HG03442 (cell line): ENCODE data around the gene BTRC.

Experiments used
- ATAC-seq: cut with Tn5 transposase; IDR thresholded peaks from one replicate; pipeline ENCODE4 v1.9.1; 2021; ENCODE audit warnings: mild to moderate bottlenecking, moderate library complexity; ENCODE audit not compliant: unreplicated experiment

The BTRC gene

DNA sequence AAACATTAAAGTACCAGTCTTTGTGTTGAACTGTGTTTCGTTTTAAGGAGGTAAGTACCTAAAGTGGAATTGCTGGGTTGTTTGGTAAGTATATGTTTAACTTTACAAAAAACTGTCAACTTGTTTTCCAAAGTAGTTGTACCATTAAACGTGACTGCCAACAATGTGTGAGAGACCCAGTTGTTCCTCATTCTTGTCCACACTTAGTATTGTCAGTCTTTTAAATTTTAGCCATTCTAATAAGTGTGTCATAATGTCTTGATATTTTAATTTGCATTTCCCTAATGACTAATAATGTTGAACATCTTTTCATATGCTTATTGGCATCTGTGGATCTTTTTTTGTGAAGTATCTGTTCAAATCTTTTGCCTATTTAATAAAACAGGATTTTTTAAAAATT, 159.8 kb downstream of the BTRC start:
- no peak for ATAC-seq

DNA sequence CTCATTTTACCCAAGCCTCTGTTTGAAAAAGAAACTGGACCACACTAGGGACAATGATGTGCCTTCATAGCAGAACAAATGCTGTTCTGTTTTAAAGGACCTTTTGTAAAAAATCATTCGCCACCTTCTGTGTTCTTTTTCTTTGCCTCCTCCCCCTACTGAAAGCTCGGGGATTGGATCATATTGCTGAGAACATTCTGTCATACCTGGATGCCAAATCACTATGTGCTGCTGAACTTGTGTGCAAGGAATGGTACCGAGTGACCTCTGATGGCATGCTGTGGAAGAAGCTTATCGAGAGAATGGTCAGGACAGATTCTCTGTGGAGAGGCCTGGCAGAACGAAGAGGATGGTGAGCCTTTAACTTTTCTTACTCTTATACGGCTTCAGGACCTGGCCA, 171.9 kb downstream of the BTRC start:
- ATAC-seq = no peak

- no peak for ATAC-seq
Observed at GRCh38 chr10:101529207-101529606, 175.2 kb downstream of the BTRC start.

- no peak for ATAC-seq
Observed at GRCh38 chr10:101529725-101530553, 176.0 kb downstream of the BTRC start.

DNA sequence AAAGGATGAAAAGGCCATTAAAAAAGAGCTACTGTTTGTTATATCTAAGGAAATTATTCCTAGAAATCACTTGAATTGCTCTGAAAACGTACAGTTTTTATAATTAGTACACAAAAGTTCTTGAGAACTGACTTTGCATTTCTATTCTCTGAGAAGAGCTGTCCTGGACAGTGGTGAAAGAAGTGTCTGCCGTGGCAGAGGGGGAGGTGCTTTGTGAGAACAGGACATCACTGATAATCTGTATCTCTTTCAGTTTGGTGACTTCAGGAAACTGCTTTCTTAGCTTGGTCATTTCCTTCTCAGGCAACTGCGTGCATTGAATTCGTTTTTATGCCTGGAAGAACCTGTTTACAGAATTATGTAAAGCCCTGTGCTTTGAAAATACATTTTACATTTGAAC, 182.0 kb downstream of the BTRC start:
- ATAC-seq = no peak

DNA sequence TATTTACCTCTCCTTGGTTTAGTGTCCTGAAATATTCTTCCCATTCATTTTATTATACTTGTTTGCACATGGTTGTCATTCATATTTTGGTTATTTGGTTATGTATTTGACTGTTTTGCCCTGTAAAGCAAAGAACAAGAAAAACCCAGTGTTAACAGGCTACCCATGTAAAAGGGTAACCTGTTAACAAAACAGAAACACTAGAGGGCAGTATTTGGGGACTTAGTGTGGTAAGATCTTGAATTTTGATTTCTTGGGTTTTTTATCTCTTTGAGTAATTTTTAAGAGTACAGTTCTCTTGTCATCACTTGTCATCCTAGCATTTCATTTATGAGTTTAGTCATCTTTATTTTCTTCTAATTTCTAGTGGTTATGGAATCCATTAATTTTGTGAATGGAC, 182.8 kb downstream of the BTRC start:
- no peak for ATAC-seq

DNA sequence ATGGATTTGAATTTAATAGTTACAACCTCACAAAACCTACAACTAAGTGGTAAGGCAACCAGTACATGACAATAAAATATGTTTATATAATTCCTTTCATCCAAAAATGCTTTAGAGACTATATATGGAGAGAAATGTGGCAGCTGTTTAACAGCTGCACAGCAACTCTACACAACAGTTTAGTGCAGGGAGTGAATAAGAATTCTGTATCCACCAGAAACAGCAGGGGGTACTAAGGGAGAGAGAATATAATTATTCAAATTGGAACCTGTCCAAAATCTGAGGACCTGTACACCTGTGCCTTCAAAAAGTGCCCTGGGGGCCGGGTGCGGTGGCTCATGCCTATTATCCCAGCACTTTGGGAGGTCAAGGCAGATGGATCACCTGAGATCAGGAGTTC, 184.5 kb downstream of the BTRC start:
- no peak for ATAC-seq

DNA sequence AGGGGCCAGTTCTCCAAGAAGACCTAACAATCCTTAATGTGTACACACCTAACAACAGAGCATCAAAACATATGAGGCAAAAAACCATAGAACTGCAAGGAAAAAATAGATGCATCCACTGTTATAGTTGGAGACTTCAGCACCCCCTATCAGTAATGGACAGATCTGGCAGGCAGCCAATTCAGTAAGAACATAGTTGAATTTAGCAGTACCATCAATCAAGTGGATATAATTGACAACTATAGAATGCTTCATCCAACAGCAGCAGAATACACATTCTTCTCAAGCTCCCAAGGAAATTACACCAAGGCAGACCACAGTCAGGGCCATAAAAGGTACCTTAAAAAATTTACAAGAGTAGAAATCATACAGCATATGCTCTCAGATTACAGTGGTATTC, 191.9 kb downstream of the BTRC start:
- ATAC-seq = no peak

DNA sequence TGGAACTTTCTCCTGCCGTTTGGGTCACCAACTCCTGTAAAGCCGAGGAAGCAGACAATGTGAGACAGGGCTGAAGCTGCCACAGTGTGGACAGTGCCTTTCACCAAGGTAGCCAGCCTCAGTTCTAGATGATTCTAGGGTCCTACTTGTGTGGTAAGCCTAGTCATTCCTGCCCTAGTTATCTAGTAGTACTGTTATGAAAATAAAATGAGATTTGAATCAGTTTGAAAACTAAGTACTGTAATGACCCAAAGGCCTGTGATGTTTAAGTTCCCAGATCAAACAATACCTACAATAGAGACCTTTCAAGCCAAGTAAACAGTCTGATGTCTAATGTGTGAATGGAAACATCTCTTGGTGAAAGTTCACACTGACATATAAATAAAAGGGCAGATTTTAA, 197.0 kb downstream of the BTRC start:
- ATAC-seq = no peak

GRCh38 chr10:101552442-101552841, 198.5 kb downstream of the BTRC start:
- no peak for ATAC-seq

GRCh38 chr10:101557541-101557940, 203.6 kb downstream of the BTRC start:
- no peak for ATAC-seq

GRCh38 chr10:101558204-101558603, 204.2 kb downstream of the BTRC start:
- ATAC-seq = peak; percentile 39

DNA sequence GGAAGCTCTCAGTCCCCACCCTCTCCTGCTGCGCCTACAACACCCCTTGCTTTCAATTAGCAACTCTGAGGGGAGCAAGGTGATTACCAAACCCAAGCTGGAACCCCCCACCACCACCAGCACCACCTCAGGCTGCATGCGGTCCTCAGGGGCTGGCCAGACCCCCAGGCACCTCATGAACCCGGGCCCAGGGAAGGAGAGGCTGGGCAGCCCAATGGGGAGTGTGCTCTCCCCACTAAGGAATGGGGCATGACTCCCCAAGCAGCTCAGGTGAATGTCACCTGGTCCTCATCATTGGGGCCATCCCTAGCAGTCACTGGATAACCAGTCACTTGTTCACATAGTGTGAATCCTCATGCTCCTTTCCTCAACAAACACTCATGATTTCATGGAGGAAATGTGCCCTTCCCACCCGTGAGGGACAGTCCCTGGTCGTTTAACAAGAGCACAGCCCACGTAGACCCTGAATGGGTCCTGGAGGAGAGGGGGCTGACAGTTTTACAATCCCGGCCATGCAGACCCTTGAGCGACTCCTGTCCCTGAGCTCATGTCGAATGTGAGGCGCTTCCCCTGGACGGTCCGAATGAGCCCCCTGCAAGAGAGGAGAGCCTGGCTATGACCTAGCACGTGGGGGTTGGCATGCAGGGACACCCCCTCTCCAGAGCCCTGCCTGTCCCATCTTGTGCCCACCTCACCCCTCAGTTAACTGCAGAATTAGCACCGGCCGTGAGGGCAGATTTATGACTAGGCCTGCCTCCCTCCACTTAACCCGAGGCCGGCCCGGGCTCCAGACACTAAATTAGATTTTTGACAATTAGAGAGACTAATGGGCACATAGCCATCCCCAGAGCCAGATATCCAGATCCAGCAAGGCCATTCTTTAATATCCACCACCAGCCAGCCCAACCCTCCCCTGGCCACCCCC, 205.0 kb downstream of the BTRC start:
- no peak for ATAC-seq

DNA sequence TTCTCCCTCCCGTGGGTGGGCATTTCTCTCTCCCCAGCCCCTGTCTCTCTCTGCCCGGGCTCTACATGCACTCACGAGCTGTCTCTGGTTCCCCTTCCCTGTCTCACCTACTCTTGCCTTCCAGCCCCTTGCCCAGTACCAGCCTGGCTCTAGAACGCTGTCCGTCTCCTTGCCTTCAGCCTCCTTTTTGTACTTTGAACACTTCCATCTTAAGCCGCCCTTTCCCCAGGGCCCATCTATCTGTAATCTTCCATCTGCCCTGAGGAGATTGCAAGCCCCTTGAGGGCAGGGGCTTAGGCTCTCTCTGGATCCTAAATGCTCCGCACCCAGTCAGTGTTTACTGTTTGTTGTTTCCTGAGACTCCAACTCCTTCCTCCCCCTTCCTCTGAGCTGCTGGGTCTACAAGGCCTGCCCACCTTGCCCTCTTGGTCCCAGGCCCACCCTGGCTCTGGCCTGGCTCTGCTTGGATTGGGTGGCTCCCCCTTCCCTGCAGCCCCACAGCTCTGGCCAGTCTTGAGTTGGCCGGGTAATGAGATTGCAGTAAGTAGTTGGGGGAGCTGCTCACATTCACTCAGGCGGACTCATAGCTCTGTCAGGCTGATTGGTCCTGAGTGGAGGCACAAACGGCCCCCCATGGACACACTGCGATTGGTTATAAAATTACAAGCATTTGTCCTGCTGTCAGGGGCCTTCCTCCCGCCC, 205.8 kb downstream of the BTRC start:
- ATAC-seq = no peak

DNA sequence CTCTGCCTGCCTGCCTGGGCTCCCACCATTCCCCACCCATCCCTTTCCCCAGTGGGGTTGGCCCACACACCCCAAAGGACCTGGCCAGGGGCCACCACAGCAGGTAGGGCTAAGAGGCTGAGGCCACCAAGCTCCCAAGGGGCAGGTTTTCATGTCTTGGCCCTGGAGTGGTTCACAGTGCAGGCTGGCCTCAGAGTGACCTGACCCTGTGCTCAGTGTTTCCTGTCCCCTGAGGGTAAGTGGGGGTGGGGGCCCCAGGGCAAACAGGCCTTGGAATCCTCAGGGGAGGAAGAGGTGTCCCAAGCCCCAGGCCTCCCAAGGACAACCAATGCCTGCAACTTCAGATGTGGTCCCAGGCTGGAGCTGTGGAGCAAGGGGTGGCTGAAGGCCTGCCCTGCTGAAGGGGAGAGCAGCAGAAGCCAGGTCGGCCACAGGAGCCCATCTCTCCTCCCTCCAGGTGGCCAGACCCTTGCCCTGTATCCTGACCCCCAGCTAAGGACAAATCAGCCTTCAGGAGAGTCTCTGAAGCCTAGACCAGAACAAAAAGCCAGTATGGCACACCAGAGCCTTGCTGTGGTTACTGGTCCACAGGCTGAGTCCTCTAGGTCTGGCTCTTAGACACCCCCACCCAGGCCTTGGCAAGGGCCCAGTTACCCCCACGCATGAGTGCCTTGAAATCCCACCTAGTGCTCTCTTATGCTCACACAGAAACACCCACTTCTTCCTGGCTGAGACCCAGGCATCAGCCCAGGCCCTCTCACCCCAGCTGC, 206.5 kb downstream of the BTRC start:
- no peak for ATAC-seq

GRCh38 chr10:101561068-101561915, 207.3 kb downstream of the BTRC start:
- ATAC-seq = no peak

GRCh38 chr10:101562231-101562630, 208.3 kb downstream of the BTRC start:
- no peak for ATAC-seq

DNA sequence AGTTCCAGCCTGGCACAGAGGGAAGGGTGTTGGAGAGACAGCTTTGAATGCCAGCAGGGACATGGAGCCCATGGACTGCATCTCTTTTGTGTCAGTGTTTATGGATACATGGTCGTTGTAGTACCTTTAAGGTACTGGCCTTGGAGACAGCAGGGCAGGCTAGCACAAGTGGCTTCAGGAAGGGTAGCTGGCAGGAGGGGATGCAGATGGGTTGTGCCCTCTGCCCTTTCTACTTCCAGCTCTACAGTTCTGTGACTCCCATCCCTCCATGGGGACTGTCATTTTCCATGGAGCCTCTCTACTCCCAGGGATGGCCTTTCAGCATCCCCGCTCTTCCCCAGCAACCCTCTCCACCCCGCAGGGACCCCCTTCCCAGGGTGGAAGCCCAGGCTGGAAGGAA, 209.0 kb downstream of the BTRC start:
- no peak for ATAC-seq

DNA sequence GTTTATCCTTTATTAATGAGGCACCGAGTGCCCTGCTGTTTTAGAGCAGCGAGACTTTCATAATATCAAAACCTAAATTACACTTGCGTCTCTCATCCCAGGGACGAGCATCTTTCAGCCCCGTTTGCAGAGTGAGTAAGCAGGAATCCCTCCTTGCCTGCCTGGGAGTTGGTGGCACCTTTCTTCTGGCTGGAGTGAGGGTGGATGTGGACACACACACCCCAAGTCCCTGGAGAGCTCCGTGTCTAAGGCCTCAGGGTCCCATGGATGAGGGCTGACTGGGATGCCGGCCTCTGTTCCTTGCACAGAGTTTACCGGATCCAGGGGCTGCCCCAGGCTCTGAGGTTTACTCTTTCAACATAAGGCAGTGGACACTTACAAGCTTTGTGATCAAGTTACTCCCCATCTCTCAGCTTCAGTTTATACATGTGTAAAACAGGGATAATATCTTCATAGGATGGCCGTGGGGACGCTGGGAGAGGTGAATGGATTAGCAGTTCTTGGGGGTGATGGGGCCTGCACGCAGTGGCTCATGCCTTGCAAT, 209.6 kb downstream of the BTRC start:
- ATAC-seq = no peak
